ENCODE measurements around the gene LCE1F.

DNA sequence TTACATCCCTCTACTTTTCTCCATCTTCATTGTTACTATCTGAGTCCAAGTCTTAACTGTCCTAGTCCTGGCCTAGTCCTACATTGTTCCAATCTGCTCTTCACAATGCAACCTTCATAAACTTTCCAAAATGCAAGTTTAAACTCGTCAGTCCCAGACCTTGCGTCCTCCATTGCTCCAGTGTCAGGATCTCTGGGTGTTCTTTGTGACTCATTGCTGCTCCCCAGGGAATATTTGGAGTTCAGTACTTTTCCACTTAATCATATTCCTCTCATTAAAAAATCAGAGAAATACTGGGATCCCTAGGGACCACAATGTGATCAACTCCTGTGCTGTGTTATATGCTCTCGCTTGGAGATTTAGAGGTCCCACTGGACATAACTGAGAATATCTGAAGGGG is 35.1 kb upstream of the LCE1F start:
- TF ChIP-seq POLR2A (IDR thresholded peaks at IDR 0.05): no peak
- TF ChIP-seq, protein P1, sequence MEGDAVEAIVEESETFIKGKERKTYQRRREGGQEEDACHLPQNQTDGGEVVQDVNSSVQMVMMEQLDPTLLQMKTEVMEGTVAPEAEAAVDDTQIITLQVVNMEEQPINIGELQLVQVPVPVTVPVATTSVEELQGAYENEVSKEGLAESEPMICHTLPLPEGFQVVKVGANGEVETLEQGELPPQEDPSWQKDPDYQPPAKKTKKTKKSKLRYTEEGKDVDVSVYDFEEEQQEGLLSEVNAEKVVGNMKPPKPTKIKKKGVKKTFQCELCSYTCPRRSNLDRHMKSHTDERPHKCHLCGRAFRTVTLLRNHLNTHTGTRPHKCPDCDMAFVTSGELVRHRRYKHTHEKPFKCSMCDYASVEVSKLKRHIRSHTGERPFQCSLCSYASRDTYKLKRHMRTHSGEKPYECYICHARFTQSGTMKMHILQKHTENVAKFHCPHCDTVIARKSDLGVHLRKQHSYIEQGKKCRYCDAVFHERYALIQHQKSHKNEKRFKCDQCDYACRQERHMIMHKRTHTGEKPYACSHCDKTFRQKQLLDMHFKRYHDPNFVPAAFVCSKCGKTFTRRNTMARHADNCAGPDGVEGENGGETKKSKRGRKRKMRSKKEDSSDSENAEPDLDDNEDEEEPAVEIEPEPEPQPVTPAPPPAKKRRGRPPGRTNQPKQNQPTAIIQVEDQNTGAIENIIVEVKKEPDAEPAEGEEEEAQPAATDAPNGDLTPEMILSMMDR (IDR thresholded peaks at IDR 0.05): no peak

All from adrenal gland (tissue), 5 donors.